Fibroblast of villous mesenchyme (primary cell): ENCODE measurements around the gene PRKACB. TPM values are rescaled to one million over a fixed set of nuclear protein-coding genes. Genes with fewer than 3 reads are reported as not detected.
"Not testable (repeated sequence)": the region's sequence is repeated elsewhere in the genome, so short reads cannot be mapped to it uniquely, and the experiment has no call there.

Experiments used
- DNase-seq: peaks from one replicate; pipeline ENCODE4 v3.0.0-alpha.2; 2010; ENCODE audit warnings: low read depth
- H3K4me3 ChIP-seq: 2 replicates; pipeline ENCODE4 v1.5.1; 2011; ENCODE audit warnings: low read depth, mild to moderate bottlenecking, low read length
- CTCF ChIP-seq: IDR thresholded peaks from 2 replicates; pipeline ENCODE4 v1.5.1; 2012; ENCODE audit warnings: low read depth, mild to moderate bottlenecking, low read length; ENCODE audit not compliant: insufficient read depth
- total RNA-seq: library from RNA; depleted of rRNA; stranded (reverse); fragments of >200 nt; gene quantifications from 2 replicates; pipeline ENCODE4 v1.2.3, GENCODE V29; 2012

PRKACB gene
- 26.7 and 31.5 TPM in 2 replicates for total RNA-seq

DNA sequence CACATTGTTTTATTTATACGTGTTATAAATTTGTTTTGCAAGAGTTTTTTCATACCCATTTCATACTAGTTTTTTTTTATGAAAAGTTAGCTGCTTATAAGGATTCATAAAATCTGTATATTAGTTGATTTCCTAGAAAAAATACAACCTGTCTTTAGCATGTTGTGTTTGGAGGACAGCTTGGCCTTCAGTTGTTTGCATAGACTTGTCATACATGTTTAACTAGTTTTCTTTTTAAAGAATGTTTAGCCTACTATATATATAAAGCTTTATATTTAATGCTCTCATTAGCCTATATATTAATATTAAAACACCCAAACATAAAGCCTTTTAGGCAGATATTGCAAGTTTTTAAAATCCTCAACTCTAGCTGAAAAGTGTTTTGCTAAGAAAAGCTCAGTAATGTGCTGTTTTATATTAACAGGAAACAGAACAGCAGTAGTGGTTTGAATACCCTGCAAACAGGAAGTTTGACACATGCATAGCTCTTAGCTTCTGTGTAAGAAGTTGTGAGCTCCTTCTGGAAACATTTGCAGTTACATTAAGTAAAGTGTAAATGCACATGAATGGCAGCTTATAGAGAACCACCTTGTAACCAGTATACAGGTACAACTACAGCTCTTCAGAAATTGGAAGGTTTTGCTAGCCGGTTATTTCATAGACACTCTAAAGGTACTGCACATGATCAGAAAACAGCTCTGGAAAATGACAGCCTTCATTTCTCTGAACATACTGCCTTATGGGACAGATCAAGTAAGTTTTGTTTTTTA, at the start of gene PRKACB:
TSS of gene PRKACB (plus strand) at position 476 of the 770 bp plus-strand sequence. CDS start at position 567, 91 bp downstream.
- DNase-seq: peak; percentile 53

DNA sequence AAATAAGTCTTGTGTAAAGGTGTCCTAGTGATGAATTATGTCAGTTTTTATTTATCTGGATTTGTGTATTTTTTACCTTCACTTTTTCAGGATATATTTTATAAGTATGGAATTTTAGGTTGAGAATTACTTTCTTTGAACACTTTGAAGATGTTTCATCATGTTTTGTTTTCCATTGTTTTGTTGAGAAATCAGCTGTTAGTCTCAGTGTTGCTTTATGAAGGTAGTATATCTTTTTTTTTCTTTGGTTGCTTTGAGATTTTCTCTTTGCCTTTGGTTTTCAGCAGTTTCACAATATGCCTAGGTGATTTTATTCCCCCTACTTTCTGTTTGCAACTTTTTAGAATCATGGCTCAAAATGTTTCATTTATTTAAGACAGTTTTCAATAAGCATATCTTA, 48.8 kb upstream of the PRKACB start:
- no peak overlapping the region for H3K4me3 ChIP-seq
- DNase-seq: no peak
- TF ChIP-seq CTCF: no peak

More for the DNA sequence above, at the start of gene PRKACB:
- no peak within 1 kb of the TSS for H3K4me3 ChIP-seq
- no peak for TF ChIP-seq CTCF

DNA sequence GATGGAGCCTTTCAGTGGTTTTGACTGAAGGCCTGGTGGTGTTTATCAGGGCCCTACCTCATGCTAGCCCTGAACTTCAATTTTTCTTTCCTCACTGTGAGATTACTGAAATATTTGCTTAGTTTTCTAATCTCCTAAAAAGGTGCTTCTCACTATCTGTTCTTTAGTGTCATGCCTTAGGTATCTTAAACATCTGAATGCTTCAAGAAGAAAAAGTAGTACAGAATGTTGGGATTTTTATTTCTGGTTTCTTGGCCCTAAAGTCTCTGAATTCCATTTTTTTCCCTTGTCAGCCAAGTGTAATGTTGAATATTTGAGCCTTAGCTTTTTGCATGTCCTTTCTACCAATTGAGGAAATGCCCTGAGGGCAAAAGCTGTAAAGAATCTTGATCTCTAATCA, 47.9 kb upstream of the PRKACB start:
- no peak for TF ChIP-seq CTCF
- no peak overlapping the region for H3K4me3 ChIP-seq
- DNase-seq: no peak

DNA sequence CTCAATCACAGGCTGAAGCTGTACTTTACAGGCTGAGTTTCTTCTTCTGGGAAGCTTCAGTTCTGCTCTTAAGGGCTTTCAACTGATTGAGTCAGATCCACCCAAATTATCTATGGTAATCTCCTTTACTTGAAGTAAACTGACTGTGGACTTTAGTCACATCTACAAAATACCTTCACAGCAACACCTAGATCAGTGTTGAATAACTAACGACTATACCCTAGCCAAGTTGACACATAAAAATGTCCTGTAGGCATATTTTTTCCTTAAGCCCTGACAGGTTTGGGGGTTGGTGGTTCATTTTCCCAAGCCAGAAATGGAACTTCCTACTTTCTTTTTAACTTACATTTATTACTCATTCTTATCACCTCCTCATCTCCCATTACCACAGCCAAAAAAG, 42.9 kb upstream of the PRKACB start:
- DNase-seq: no peak
- H3K4me3 ChIP-seq: no peak overlapping the region
- no peak for TF ChIP-seq CTCF

- peak; percentile 90 for DNase-seq
- no peak overlapping the region for H3K4me3 ChIP-seq
- TF ChIP-seq CTCF: no peak
Observed at GRCh38 chr1:84103197-84103992, 40.7 kb upstream of the PRKACB start.

DNA sequence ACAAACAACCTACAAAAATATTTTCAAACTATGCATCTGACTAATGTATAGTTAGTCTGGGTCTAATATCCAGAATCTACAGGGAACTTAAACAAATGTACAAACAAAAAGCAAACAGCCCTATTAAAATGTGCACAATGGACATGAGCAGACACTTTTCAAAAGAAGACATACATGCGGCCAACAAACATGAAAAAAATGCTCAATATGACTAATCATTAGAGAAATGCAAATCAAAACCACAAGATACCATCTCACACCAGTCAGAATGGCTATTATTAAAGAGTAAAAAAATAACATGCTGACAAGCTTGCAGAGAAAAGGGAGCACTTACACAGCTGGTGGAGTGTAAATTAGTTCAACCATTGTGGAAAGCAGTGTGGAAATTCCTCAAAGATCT, 36.5 kb upstream of the PRKACB start:
- peak; percentile 68 for DNase-seq
- H3K4me3 ChIP-seq: not testable (repeated sequence)

DNA sequence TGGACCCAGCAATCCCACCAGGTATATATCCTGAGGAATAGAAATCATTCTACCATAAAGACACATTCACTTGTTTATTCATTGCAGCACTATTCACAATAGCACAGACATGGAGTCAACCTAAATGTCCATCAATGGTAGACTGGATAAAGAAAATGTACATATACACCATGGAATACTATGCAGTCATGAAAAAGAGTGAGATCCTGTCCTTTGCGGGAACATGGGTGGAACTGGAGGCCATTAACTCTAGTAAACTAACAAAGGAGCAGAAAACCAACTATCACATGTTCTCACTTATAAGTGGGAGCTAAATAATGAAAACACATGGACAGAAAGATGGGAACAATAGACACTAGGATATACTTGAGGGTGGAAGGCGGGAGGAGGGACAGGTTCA, 36.1 kb upstream of the PRKACB start:
- DNase-seq: no peak
- no peak for TF ChIP-seq CTCF
- H3K4me3 ChIP-seq: no peak overlapping the region
